ENCODE results near the gene OR10X1.

GRCh38 chr1:158559696-158560095 is 20.0 kb downstream of the OR10X1 start:
- TF ChIP-seq CTCF (IDR thresholded peaks at IDR 0.05) (no peak), POLR2AphosphoS5 (IDR thresholded peaks at IDR 0.05) (no peak)
